Skeletal muscle cell (primary cell): ENCODE results near the gene C20orf144.

ENCODE experiments used
- DNase-seq: peaks from one replicate; pipeline ENCODE4 v3.0.0-alpha.2; 2010; ENCODE audit warnings: low read depth
- H3K4me3 ChIP-seq: 2 replicates; pipeline ENCODE4 v1.5.1; 2011; ENCODE audit warnings: low read depth, mild to moderate bottlenecking, control low read depth, low read length, moderate library complexity

The C20orf144 gene

DNA sequence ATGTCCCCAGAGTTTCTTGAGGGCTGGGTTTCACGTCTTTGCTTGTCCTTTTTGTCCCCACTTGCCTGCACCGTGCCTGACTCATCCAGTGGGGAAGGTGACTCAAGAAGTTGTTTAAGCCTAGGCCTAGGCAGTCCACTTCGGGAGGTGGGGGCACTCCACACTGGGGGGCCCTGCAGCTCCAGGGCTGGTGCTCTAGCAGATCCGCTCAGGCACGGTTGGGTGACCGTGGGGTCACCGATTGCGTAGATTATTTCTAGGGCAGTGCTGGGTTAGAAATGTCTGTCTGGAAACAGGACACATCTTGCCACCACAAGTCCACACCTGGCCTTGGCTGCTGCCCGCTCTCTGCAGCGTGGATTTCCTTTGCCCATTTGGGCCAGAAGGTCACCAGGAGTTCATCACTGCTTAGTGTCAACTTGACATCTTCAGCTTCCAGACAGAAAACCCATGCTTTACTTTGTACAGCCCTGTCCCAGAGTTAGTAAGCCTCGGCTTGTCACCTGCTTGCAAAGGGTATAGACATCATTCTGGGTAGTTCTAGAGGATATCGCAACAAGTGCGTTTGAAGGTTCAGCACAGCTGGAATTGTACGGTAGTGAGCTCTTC, 13.6 kb upstream of the C20orf144 start:
- DNase-seq: no peak
- H3K4me3 ChIP-seq: no peak overlapping the region

DNA sequence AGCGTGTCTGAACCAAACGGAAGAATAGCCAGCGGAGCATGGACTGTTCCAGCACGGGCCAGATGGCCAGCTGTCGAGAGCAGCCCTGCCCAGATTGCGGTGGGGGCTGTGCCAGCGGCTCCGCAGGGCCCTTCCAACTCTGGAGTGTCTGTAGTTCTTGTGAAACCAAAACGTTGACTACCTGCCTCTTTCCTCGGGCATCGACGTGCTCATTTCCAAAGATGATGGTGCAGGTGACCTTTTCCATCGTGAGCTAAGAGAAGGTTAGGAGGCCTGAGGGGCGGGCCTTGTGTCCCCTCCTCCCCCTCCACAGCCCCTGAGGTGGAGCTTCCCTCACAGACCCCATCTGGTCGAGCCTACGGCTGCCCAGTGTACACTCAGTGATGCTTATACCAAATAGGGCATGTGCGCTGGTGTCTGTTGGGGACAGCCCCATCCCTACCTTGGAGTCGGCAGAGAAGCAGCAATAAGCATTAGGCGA, 12.9 kb upstream of the C20orf144 start:
- no peak overlapping the region for H3K4me3 ChIP-seq
- no peak for DNase-seq

DNA sequence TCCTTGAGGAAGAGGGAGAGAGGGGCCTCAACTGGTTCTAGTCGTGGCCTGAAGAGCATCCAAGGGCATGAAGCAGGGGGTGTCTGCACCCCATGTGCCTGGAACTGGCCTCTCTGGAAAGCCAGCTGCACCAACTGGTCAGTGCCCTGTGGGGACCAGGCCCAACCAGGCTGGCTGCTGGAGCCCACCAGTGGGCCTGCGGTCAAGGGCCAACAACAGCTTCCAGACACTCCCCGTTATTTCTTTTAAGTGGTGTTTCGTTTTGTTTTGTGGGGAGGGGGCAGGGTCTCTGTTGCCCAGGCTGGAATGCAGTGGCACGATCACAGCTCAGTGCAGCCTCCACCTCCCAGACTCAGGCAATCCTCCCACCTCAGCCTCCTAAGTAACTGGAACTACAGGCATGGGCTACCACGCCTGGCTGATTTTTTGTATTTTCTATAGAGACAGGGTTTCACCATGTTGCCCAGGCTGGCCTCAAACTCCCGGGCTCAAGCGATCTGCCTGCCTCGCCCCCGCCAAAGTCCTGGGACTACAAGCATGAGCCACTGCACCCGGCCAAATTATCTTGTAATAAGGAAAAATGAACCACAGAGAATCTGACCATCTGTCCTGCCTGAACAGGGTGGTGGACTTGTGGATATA, 11.9 kb upstream of the C20orf144 start:
- no peak overlapping the region for H3K4me3 ChIP-seq
- no peak for DNase-seq

DNA sequence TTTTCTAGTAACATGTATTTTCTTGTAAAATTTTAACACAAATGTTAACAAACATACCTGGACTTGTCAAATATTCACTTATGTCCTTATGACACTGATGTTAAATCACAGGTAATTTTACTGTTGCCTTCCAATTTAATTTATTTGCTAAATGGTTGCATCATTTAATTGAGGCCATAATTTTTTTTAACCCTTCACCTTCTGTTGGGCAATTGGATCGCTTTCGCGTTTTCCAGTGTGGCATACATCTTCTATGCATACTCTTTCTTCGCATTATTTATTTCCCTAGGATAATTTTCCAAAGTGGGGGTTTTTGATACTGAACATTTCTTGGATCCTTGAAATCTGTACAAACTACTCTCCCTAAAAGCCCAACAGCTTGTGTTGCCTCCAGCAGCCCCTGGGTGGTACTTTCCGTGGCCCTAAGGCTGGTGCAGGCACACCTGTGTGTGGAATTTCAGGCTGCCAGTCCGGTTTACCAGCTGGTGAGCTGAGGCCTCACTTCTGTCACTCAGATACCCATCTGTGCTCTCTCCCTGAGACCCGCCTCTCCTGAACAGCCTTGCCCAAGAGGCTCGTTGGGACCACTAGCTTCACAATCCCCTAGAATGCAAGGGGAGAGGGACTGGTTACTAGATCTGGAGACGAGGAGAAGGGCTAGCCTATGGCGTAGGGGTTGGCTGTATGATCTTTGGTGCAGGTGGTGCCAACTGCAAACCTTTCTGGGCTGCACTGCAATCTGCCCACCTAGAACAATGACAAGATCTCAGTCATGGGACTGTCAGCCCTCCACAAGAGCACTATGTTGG, 11.2 kb upstream of the C20orf144 start:
- H3K4me3 ChIP-seq: no peak overlapping the region
- DNase-seq: no peak

DNA sequence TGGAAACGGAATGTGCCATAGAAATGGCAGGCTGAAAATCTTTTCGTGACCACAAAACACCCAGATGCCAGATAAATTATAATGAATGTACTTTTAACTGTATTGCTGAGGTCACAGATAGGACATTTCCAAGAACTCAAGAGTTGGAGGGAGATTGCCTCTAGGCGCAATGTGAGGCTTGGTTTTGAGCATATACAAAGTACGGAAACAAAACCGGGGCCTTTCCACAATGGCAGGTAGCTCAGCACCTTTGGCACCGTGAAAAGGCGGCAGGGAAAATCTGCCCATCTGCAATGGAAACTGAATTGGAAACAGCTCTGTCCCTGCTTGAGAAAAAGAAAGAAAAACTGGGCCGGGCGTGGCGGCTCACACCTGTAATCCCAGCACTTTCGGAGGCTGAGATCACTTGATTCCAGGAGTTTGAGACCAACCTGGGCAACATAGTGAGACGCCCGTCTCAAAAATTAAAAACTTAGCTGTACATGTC, 10.5 kb upstream of the C20orf144 start:
- no peak for DNase-seq
- no peak overlapping the region for H3K4me3 ChIP-seq

DNA sequence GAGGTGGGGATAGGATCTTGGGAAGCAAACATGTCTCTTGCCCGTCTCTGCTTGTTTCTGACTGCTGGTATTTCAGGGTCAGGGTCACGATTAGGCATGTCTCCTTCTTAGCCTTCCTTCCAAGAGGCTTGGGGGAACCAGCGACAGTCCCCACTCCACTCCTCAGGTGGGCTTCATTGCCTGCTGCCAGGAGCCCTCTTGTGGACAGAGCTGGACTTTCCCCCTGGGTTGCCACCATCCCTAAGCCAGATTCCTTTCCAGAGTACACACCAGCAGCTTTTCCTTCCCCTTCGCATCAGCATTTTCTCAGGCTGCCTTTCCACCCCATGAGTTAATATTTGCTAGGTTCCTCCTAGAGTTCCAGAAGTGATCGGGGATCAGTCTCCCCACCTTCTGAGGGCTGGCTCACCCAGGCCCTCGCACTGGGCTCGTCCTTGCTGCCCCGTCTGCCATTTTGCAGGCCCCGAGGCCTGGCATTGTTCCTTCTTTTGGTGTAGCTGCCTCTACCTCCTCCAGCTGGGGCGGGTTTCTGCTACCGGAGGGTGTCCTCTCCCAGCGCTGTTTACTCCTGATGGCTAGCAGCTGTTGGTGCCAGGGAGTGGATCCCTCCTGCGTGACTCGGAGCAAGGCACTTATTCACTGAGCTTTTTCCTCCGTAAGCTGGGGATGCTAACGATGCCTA, 8.8 kb upstream of the C20orf144 start:
- DNase-seq: no peak
- no peak overlapping the region for H3K4me3 ChIP-seq

DNA sequence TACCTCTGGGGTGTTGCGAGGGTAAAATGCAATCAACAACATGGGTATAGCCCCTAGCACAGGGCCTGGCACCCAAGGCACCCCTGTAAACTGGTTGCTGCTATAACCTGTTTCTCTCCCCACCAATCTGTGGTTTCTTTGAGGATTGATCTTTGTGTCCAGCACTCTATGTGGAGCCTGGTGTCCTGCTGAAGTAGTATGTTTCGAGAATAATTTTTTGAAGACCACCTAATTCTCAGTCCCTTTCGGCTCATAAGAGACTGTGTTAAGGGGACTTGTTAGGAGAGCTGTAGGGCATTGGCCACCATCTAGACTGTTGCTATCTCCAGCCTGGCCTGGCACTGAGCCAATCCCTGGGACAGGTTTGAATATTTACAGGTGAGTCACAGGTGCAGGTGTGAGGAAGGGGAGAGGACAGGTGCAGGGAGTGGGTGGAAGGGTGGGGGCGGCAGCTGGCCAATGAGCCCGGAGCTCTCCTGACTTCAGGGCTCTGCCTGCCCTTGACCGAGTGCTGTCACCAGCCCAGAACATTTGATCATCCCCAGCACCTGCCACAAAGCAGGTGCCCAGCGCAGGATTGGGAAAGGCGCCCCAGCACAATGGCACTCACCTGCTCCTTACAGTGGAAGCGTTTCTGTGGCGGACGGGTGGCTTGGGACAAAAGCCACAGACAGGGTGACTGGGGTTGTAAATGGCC, 8.1 kb upstream of the C20orf144 start:
- no peak overlapping the region for H3K4me3 ChIP-seq
- no peak for DNase-seq

DNA sequence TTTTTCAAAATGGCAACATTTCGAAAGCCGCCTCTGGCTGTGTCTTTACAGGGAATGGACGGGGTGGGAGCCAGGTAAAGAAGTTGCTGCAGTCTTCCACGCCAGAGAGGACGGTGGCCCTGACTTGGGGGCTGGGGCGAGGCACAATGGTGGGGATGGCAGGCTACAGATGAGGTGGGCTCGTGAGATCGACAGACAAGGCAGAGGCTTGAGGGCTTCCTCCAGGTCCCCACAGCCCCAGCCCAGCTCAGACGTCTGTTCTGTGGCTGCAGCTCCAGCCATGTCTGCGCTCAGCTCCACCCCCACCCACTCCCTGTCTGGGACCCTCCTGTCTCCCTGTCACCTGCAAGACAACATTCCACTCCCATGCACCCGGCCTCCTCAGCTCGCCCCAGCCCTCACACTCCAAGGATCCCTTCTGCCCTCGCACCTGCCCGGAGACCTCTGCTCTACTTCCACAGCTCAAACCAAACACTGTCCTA, 7.4 kb upstream of the C20orf144 start:
- no peak for DNase-seq
- no peak overlapping the region for H3K4me3 ChIP-seq

DNA sequence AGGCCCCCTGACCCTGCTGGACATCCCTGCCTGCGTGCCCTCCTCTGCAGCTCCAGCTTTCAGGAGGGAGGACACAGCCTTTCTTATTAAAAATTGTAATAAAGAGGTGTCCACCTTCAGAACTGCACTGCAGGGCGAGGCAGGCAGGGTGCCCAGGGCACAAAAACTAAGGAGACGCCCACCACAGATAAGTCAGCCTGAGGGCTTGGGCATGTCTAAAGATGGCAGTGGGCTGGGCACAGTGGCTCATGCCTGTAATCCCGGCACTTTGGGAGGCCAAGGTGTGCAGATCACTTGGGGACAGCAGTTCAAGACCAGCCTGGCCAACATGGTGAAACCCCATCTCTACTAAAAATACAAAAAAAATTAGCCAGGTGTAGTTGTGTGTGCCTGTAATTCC, 7.0 kb upstream of the C20orf144 start:
- no peak overlapping the region for H3K4me3 ChIP-seq
- no peak for DNase-seq

DNA sequence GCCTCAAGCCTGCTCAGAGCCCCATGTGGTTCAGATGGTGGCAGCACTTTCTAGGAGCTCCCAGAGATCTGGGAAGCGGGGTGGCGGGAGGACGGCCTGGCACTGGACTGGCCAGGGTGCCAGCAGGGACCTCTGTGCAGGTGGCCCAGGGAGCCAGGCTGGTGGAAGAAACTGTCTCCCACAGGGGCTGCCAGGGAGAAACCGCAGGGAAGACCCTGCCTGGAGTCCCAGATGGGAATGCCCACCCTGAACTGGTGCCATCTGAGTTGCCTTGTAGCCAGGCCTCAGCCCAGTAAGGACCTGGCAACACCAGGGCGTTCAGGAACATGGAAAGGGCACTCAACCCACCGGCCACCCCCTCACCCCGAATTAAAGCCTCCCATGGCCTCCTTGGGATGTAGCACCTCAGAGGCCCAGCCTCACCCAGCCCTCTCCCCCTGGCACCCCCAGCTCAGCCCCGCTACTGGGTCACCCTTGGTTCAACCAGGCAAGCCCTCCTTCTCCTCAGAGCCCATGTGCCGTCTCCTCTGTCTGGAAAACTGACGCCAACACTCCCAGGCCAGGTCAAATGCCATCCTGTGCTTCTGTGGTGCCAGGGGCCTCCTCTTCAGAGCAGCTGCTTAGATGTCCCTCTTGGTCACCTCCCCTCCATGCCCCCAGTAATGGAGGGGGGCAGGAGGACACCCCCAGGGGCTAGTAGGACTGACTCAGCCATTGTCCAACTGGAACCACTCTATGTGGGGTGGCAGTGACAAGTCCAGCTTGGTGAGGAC, 5.9 kb upstream of the C20orf144 start:
- DNase-seq: no peak
- no peak overlapping the region for H3K4me3 ChIP-seq

DNA sequence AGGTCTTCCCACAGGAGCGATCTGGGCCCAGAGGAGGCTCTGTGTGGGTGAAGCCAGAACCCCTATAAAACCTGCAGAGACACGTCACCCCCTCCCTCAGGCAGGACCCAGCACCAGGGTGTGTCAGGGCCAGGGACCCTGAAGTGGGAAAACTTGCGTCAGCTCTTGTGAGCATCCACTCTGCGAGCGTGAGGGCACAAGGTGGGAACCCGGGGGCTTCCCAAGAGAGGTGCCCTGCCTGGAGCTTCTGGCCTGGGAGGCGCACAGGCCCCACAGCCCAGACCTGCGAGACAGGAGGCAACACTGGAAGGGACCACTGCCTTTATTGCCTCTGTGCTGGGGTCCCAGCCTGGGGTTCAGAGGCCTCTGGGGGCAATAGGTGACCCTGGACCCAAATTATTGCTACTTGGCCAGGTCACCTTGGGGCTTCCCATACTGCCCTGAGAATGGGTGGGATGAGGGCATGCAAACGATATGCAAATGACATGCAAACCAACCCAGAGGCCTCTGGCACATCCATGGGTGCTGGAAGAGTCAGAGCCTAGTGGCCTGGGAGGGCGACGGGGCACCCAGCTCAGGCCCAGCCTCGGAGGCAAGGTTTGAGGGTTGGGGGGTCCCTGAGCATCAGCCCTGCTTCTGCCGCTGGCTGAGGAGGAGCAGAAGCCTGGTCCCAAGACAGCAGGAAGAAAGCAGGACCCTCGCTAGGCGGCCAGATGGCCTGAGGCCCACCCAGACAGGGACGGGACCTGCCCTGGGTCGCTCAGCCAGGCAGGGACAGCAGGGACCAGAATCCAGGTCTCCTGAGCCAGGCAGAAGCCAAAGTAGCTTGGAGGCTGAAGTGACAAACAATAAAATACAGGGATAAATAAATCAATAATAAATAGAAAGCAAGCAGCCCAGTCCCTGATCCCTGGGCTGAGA, 5.1 kb upstream of the C20orf144 start:
- H3K4me3 ChIP-seq: no peak overlapping the region
- DNase-seq: no peak

DNA sequence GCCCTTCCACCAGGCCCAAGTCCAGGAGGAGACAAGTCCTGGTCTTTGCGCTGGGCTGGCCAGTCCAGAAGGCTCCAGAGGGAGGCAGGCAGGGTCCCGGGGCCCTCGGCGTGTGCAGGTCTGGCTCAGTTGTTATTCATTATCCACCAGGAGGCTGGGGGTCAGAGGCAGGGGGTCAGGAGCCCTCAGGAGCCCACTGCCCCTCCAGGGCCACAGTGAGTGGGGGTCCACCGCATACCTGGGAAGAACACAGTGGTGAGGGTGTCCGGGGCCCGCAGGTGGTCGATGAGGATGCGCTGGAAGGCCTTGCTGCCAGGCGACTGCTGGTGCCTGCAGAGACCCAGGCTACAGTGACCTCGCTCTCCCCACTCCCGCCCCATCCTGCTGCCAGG, 4.4 kb upstream of the C20orf144 start:
- H3K4me3 ChIP-seq: no peak overlapping the region
- no peak for DNase-seq

DNA sequence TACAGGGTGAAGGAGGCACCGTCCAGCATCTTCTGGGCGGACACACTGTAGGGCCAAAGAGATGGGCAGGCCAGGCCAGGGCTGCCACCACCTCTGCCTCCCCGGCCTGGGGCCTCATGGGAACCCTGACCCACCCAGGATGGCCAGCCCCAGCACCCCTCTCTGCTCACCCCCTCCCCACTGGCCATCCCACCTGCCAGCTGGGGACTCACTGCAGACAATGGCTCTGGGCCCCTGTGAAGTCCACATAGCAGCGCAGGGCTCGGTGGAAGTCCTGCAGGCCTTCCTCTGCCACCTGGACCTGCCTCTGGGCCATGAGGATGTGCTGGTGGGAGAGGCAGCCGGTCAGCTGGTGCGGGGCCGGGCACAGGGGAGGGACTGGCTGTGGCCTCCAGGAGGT, 3.6 kb upstream of the C20orf144 start:
- no peak for DNase-seq

DNA sequence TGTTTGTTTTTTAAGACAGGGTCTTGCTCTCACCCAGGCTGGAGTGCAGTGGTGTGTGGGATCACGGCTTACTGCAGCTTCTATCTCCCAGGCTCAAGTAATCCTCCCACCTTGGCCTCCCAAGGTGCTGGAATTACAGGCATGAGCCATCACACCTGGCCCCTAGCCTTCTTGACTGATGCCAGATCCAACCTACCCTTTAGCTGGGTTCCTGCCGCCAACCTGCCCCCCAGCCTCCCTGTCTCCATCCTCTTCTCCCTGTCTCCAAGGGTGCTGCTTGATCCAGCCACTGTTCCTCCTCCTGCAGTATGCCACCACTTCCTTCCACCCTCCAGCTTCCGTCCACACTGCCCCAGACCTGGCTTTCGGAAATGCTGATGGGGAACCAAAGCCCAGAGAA, 3.2 kb upstream of the C20orf144 start:
- no peak for DNase-seq
- no peak overlapping the region for H3K4me3 ChIP-seq

More for the DNA sequence above, 3.6 kb upstream of the C20orf144 start:
- no peak overlapping the region for H3K4me3 ChIP-seq

DNA sequence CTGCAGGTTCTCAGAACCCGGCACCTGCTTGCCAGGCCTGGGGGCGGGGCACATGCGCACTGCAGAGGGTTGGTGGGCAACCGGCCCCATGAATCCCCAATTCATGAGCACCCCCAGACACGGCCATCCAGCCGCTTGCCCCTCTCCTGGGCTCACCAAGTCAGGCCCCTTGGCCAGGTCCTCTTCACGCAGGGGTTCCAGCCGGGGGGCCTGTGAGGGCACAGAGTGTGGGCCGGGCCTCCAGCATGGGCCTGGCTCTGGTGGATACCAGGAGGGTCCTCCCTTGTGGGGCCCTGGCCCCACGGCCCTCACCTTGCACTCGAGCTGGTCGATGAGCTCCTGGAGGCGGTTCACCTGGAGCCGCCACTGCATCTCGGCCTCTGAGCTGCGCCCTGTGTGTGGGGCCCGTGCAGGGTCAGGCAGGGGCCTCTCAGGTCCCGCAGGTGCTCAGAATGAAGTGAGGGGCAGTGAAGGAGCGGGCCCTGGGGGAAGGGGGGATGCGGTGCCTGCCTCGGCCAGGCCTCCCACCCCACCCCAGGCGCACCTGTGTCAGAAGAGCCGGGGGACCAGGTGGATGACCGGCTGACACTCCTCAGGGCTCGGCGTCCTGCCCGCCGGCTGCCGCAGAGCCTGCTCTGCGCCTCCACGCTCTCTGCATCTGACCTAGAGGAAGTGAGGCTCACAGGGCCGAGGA, 2.6 kb upstream of the C20orf144 start:
- H3K4me3 ChIP-seq: no peak overlapping the region
- no peak for DNase-seq

DNA sequence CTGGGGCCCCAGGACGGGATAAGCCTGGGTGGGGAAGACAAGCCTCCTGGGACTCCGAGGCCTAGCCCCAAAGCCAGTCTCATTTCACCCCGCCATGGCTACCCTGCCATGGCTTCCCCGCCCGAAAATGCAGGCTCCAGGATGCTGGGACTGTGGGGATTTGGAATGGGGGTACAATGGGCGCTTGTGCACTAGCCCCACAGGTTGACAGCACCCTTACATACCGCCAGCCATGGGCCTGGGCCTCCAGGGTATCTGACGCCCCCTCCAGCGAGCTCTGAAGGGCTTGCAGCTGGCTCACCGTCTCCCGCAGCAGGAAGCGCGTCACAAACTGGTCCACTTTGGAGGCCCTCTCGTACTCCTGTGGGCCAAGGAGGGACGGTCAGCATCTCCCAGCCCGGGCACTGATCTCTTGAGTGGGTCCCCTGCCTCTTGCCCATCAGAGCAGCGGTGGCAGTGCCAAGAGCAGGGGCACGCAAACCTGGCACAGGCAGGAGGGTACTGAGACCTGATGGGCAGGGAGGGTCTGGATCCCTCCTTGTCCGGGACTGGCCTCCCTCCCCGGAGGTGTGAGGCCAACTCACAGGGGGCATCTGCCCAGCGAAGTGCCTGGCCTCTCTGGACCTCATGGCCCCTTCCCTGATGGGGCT, 2.0 kb upstream of the C20orf144 start:
- no peak overlapping the region for H3K4me3 ChIP-seq
- no peak for DNase-seq

DNA sequence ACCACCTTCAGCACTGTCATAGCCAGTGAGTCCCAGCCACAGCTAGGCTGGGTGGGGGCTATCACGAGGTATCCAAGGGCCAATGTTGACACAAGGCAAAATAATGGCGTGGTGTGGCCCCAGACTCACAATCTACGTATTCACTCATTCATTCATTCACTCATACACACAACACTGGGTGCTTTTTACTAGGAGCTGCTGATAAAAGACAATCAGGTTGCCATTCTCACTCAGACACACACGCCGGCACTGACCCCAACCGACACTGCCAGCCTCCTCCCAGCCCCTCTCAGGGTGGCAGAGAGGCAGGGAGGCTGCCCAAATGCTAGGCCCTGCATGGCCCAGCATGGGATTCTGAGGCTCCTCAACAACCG, 1.5 kb upstream of the C20orf144 start:
- H3K4me3 ChIP-seq: no peak overlapping the region
- DNase-seq: no peak
